ENCODE measurements around the gene RDH16.

GRCh38 chr12:56991319-56992246, 34.2 kb upstream of the RDH16 start:
- TF ChIP-seq CTCF (IDR thresholded peaks at IDR 0.05) (no peak), POLR2A (IDR thresholded peaks at IDR 0.05) (no peak)

All from lower leg skin (tissue), 3 donors.